Heart left ventricle (tissue), 16 donors: ENCODE data around the gene KRT15. TPM values are rescaled to one million over a fixed set of nuclear protein-coding genes. Genes with fewer than 3 reads are reported as not detected.
A peak's percentile ranks its signal among the peaks of the same experiment; 100 is the strongest.

ENCODE experiments used
- ATAC-seq, 4 donors: fragments of 200-7000 bp; cut with Tn5 transposase; one replicate each; pipeline ENCODE4 v1.9.1; 2020 to 2022; ENCODE audit warnings: moderate library complexity in 4 of 4, mild to moderate bottlenecking in 3 of 4, moderate number of reproducible peaks in 1 of 4
- DNase-seq, 5 donors: peaks; one replicate each; pipeline ENCODE4 v3.0.0-alpha.2; 2020
- H3K27ac ChIP-seq, 12 donors: fragments of 200-600 bp; sonication (generic) in 4 of 12; one replicate each; pipeline versions ENCODE4 v1.5.0 to v1.8.0; 2016 to 2022; ENCODE audit warnings: mild to moderate bottlenecking in 2 of 12
- H3K27me3 ChIP-seq, 9 donors: fragments of 200-600 bp; sonication (generic) in 2 of 9; one replicate each; pipeline versions ENCODE4 v1.5.1 to v1.8.0; 2016 to 2022; ENCODE audit warnings: mild to moderate bottlenecking in 3 of 9
- H3K36me3 ChIP-seq, 9 donors: fragments of 200-600 bp; sonication (generic) in 2 of 9; one replicate each; pipeline versions ENCODE4 v1.5.0 to v1.8.0; 2018 to 2022; ENCODE audit warnings: mild to moderate bottlenecking in 2 of 9
- H3K4me1 ChIP-seq, 12 donors: fragments of 200-600 bp; sonication (generic) in 4 of 12; one replicate each; pipeline versions ENCODE4 v1.5.0 to v1.8.0; 2016 to 2022; ENCODE audit warnings: mild to moderate bottlenecking in 3 of 12
- H3K4me3 ChIP-seq, 12 donors: fragments of 200-600 bp; sonication (generic) in 4 of 12; one replicate each; pipeline versions ENCODE4 v1.5.0 to v1.8.0; 2017 to 2022; ENCODE audit warnings: mild to moderate bottlenecking in 9 of 12, moderate library complexity in 4 of 12
- H3K9me3 ChIP-seq, 12 donors: fragments of 200-600 bp; sonication (generic) in 4 of 12; one replicate each; pipeline versions ENCODE4 v1.5.0 to v1.8.0; 2016 to 2022; ENCODE audit warnings: mild to moderate bottlenecking in 1 of 12
- CTCF ChIP-seq, 12 donors: fragments of 200-600 bp; sonication (generic) in 4 of 12; IDR thresholded peaks; one replicate each; pipeline versions ENCODE4 v1.5.0 to v1.8.0; 2018 to 2022; ENCODE audit warnings: antibody characterized with exemption in 12 of 12, mild to moderate bottlenecking in 5 of 12
- POLR2A ChIP-seq, 2 donors: fragments of 450-650 bp; IDR thresholded peaks; one replicate each; pipeline ENCODE4 v1.6.1; 2017; ENCODE audit warnings: antibody characterized with exemption in 2 of 2, mild to moderate bottlenecking in 2 of 2, moderate library complexity in 2 of 2
- WGBS, 4 donors: extraction: QIAGEN DNeasy Blood & Tissue Kit in 2 of 4; methylation state at CpG; one replicate each; pipeline versions ENCODE4 v1.1.5 to v1.1.7; 2013 to 2018; 5-methylcytosine and 5-hydroxymethylcytosine counted together
- intact Hi-C, 10 donors: fragments of 100-400 bp; cut with DNase I; formaldehyde crosslinking; loops; one replicate each; pipeline versions ENCODE4 v1.11.1 to v1.14.2; 2022
- polyA plus RNA-seq, 2 donors: library from polyadenylated mRNA; stranded (reverse); fragments of 200-250 nt; gene quantifications; one replicate each; pipeline ENCODE4 v1.2.3, GENCODE V29; 2013
- total RNA-seq, 9 donors: library from RNA; depleted of rRNA in 2 of 9; stranded (reverse); fragments of >200 nt in 2 of 9; fragmentation: NEBNext Ultra II Directional in 3 of 9; extraction: Animal tissue kit (Norgen Biotek cat#: 25700) in 3 of 9; gene quantifications; one replicate each; pipeline versions ENCODE4 v1.1.0 to v1.2.4, GENCODE V29; 2016 to 2023
- donor health status: ischemic (EF 13 %, LVEDD 7.1; RV severe dilation, severe dysfunction).
- donor health status: healthy with polysubstance abuse.
- donor health status: DM: no; HTN: yes; CAD: no.
- donor health status: DM: no; HTN: no; CAD: no.
- donor health status: ischemic (EF 25% LVEDD 6.9; RV normal size, moderate dysfunction).
- donor health status: ischemic (EF 25% LVEDD 5.7; RV mildly dilated, moderate dysfunction).
- donor health status: healthy.
- donor health status: DM: yes; HTN: yes; CAD: no.
- donor health status: ischemic (EF 35%, LVEDD 5.7; RV mildly dilated, moderate dysfunction).
- donor health status: nonischemic (EF 11% LVEDD 7.7; RV severe dilation, severe dysfunction).
- donor health status: DM: yes; HTN: yes; CAD: no.
- donor health status: PGD.
- donor health status: ischemic (EF 29% LVEDD 5.4; RV normal size, mild dysfunction).
- donor health status: nonischemic (EF 23%, LVEDD 6.1; RV moderate dilation, normal function).

The KRT15 gene
- total and polyA plus RNA-seq, 11 donors, result 0.14 to 0.36 TPM; not detected in 9

GRCh38 chr17:41547921-41548843, 29.5 kb upstream of the KRT15 start:
- Histone ChIP-seq H3K9me3 (peaks cover 0 to 10% (median 1%) of the 10 kb centered on the region in 12 donors), H3K36me3 (no peaks in the 10 kb centered on the region), H3K27ac (no peak overlapping the region), H3K4me3 (peak overlapping the region in 9 of 12 donors; percentile 18 to 42 (median 33)), H3K27me3 (peaks cover 0 to 14% (median 0%) of the 10 kb centered on the region in 9 donors), H3K4me1 (peaks cover 0 to 20% (median 10%) of the 10 kb centered on the region in 12 donors)
- DNase-seq (peak in 4 of 5 donors; percentile 19 to 64 (median 34)), ATAC-seq (peak in 3 of 4 donors; percentile 30 to 74 (median 62))
- intact Hi-C loops, result loop anchor here (2.0 to 10.0 kb wide), 12 partner anchors 101 to 745 kb away; no protein-coding TSS in a partner anchor
- WGBS, 4 donors, result 28 to 44% (median 37%) methylated on average over 17 to 23 of the region's 23 CpGs
- TF ChIP-seq POLR2A (IDR thresholded peaks at IDR 0.05) (no peak), CTCF (IDR thresholded peaks at IDR 0.05) (no peak)

- intact Hi-C loops, result loop anchor here in 9 of 10 donors (2.0 to 10.0 kb wide), 8 partner anchors 115 to 743 kb away; no protein-coding TSS in a partner anchor
- DNase-seq (no peak), ATAC-seq (no peak)
- Histone ChIP-seq H3K27me3 (peaks cover 0 to 9% (median 0%) of the 10 kb centered on the region in 9 donors), H3K36me3 (no peaks in the 10 kb centered on the region), H3K4me3 (no peak overlapping the region), H3K9me3 (peaks cover 0 to 10% (median 1%) of the 10 kb centered on the region in 12 donors), H3K4me1 (peaks cover 0 to 20% (median 10%) of the 10 kb centered on the region in 12 donors), H3K27ac (no peak overlapping the region)
- no peak for TF ChIP-seq CTCF (IDR thresholded peaks at IDR 0.05)
- WGBS, 4 donors, result 31 to 44% (median 38%) methylated on average over 8 to 9 of the region's 9 CpGs
Observed at GRCh38 chr17:41547378-41547841, 28.7 kb upstream of the KRT15 start.

- peaks cover 0 to 9% (median under 1%) of the 10 kb centered on the region in 9 donors for H3K27me3 ChIP-seq
- peaks cover 0 to 10% (median 1%) of the 10 kb centered on the region in 12 donors for H3K9me3 ChIP-seq
- TF ChIP-seq POLR2A (IDR thresholded peaks at IDR 0.05) (no peak), CTCF (IDR thresholded peaks at IDR 0.05) (no peak)
- 95 to 98% (median 96%) methylated on average over 3 of the region's 3 CpGs for WGBS, 4 donors
- no peak overlapping the region for H3K4me3 ChIP-seq
- no peak overlapping the region for H3K27ac ChIP-seq
- H3K4me1 ChIP-seq, result peaks cover 0 to 20% (median 10%) of the 10 kb centered on the region in 12 donors
- H3K36me3 ChIP-seq, result no peaks in the 10 kb centered on the region
- ATAC-seq (no peak), DNase-seq (no peak)
- intact Hi-C loops, result loop anchor here in 9 of 10 donors (2.0 to 10.0 kb wide), 8 partner anchors 115 to 742 kb away; no protein-coding TSS in a partner anchor
Observed at GRCh38 chr17:41546819-41547218, 28.1 kb upstream of the KRT15 start.
